Measurements from ENCODE around the gene OR5B17. TPM values are rescaled to one million over a fixed set of nuclear protein-coding genes. Genes with fewer than 3 reads are reported as not detected.

Gene OR5B17
- total RNA-seq, 1 donor from 2014 or later, result not detected

- H3K36me3 ChIP-seq (ENCODE audit: insufficient read depth, low read length), result no peaks in the 10 kb centered on the region
- FAIRE-seq (no peak), DNase-seq (ENCODE audit: low read depth) (no peak)
- H3K27me3 ChIP-seq (ENCODE audit: insufficient read depth, low read length), result no peaks in the 10 kb centered on the region
- no peaks in the 10 kb centered on the region for H4K20me1 ChIP-seq (ENCODE audit: insufficient read depth, low read length)
- no peak overlapping the region for H3K27ac ChIP-seq (ENCODE audit: low read depth, low read length)
- H3K9ac ChIP-seq (ENCODE audit: low read length), result no peak overlapping the region
- H3K4me1 Mint-ChIP-seq (ENCODE audit: low read depth, unreplicated experiment), result peaks cover 30% of the 10 kb centered on the region
- H3K4me3 ChIP-seq (ENCODE audit: insufficient read depth, low read depth, low read length), result no peak overlapping the region
- H3K9me3 Mint-ChIP-seq (ENCODE audit: unreplicated experiment), result peaks cover 6% of the 10 kb centered on the region
- no peaks in the 10 kb centered on the region for H3K27me3 Mint-ChIP-seq (ENCODE audit: low read depth, unreplicated experiment)
- no peak overlapping the region for H3K4me3 Mint-ChIP-seq (ENCODE audit: unreplicated experiment)
- H3K36me3 Mint-ChIP-seq (ENCODE audit: low read depth, unreplicated experiment), result no peaks in the 10 kb centered on the region
- no peak overlapping the region for H3K4me2 ChIP-seq (ENCODE audit: low read length)
- no peak for TF ChIP-seq EZH2 (IDR thresholded peaks at IDR 0.05; ENCODE audit: insufficient read depth, low read length)
- no peak for TF ChIP-seq CTCF (IDR thresholded peaks at IDR 0.05; ENCODE audit: insufficient read depth, low read depth, low read length)
- H3K79me2 ChIP-seq (ENCODE audit: insufficient read depth, low read length), result no peaks in the 10 kb centered on the region
- peaks cover 4% of the 10 kb centered on the region for H3K9me3 ChIP-seq (ENCODE audit: insufficient read depth, low read depth, low read length)
- no peak overlapping the region for H3K27ac Mint-ChIP-seq (ENCODE audit: unreplicated experiment)
- H3K4me1 ChIP-seq (ENCODE audit: insufficient read depth, low read length), result peaks cover 10% of the 10 kb centered on the region
- H2AFZ ChIP-seq (ENCODE audit: low read depth, low read length), result no peak overlapping the region
These were observed 36.7 kb upstream of the OR5B17 start for GRCh38 chr11:58395581-58395980.

GRCh38 chr11:58394195-58394594, 35.3 kb upstream of the OR5B17 start:
- H3K4me2 ChIP-seq (ENCODE audit: low read length), result peak overlapping the region; percentile 33
- DNase-seq (ENCODE audit: low read depth), result peak; percentile 80
- H3K36me3 ChIP-seq (ENCODE audit: insufficient read depth, low read length), result no peaks in the 10 kb centered on the region

More at GRCh38 chr11:58394195-58394594, 35.3 kb upstream of the OR5B17 start:
- no peaks in the 10 kb centered on the region for H3K36me3 Mint-ChIP-seq (ENCODE audit: low read depth, unreplicated experiment)
- H3K27ac Mint-ChIP-seq (ENCODE audit: unreplicated experiment), result peak overlapping the region; percentile 82
- FAIRE-seq, result peak; percentile 50
- Histone ChIP-seq H3K9me3 (ENCODE audit: insufficient read depth, low read depth, low read length) (peaks cover 4% of the 10 kb centered on the region), H3K4me1 (ENCODE audit: insufficient read depth, low read length) (peaks cover 10% of the 10 kb centered on the region), H3K27me3 (ENCODE audit: insufficient read depth, low read length) (no peaks in the 10 kb centered on the region), H3K9ac (ENCODE audit: low read length) (no peak overlapping the region), H4K20me1 (ENCODE audit: insufficient read depth, low read length) (no peaks in the 10 kb centered on the region), H3K4me3 (ENCODE audit: insufficient read depth, low read depth, low read length) (no peak overlapping the region), H2AFZ (ENCODE audit: low read depth, low read length) (no peak overlapping the region), H3K27ac (ENCODE audit: low read depth, low read length) (peak overlapping the region; percentile 28), H3K79me2 (ENCODE audit: insufficient read depth, low read length) (no peaks in the 10 kb centered on the region)
- TF ChIP-seq CTCF (IDR thresholded peaks at IDR 0.05; ENCODE audit: insufficient read depth, low read depth, low read length), result no peak
- TF ChIP-seq EZH2 (IDR thresholded peaks at IDR 0.05; ENCODE audit: insufficient read depth, low read length), result no peak
- peaks cover 12% of the 10 kb centered on the region for H3K9me3 Mint-ChIP-seq (ENCODE audit: unreplicated experiment)
- H3K4me3 Mint-ChIP-seq (ENCODE audit: unreplicated experiment), result peak overlapping the region; percentile 8
- H3K4me1 Mint-ChIP-seq (ENCODE audit: low read depth, unreplicated experiment), result peaks cover 30% of the 10 kb centered on the region
- H3K27me3 Mint-ChIP-seq (ENCODE audit: low read depth, unreplicated experiment), result no peaks in the 10 kb centered on the region
